ENCODE results near the gene TRAF3.

- TF ChIP-seq CTCF (IDR thresholded peaks at IDR 0.05) (no peak), POLR2A (IDR thresholded peaks at IDR 0.05) (no peak)
Observed at GRCh38 chr14:102955636-102956408, 178.6 kb downstream of the TRAF3 start.

Data from thyroid gland (tissue), 4 donors.